ENCODE measurements around the gene RANBP1. TPM values are rescaled to one million over a fixed set of nuclear protein-coding genes. Genes with fewer than 3 reads are reported as not detected.

RANBP1 gene
- polyA plus RNA-seq, 1 donor (not counting 4 experiments of a cell fraction or from before 2014, with no cell fraction given): 193 TPM

GRCh38 chr22:20095521-20095920 lies 20.4 kb upstream of the RANBP1 start:
- H4K20me1 ChIP-seq (ENCODE audit: control insufficient read depth, extremely low read depth, insufficient read depth, low read length): peaks cover 1% of the 10 kb centered on the region
- TF ChIP-seq EZH2 (IDR thresholded peaks at IDR 0.05; ENCODE audit: low read length) (no peak), CTCF (optimal IDR thresholded peaks at IDR 0.05 in 1 of 3, IDR thresholded peaks at IDR 0.05 in 1 of 3, conservative IDR thresholded peaks at IDR 0.05 in 1 of 3; ENCODE audit: extremely low read depth in 1 of 3, insufficient read depth in 2 of 3, low read length in 3 of 3) (no peak)
- H3K4me2 ChIP-seq (ENCODE audit: control insufficient read depth, extremely low read depth, insufficient read depth, low read depth, low read length): no peak overlapping the region
- no peak overlapping the region for H3K27ac ChIP-seq (ENCODE audit: control insufficient read depth, insufficient read depth, low read length)
- H3K9me3 ChIP-seq (ENCODE audit: control insufficient read depth, low read depth, low read length): no peaks in the 10 kb centered on the region
- H3K9me1 ChIP-seq (ENCODE audit: control insufficient read depth, extremely low read depth, insufficient read depth, low read length): no peaks in the 10 kb centered on the region
- H3K36me3 ChIP-seq (ENCODE audit: control insufficient read depth in 2 of 2, extremely low read depth in 1 of 2, insufficient read depth in 2 of 2, low read length in 2 of 2): peaks cover 38 to 59% of the 10 kb centered on the region in 2 experiments
- H3K4me3 ChIP-seq (ENCODE audit: control insufficient read depth in 2 of 3, extremely low read depth in 1 of 3, insufficient read depth in 2 of 3, low read depth in 1 of 3, low read length in 3 of 3): no peak overlapping the region
- H3K27me3 ChIP-seq (ENCODE audit: control insufficient read depth, extremely low read depth, insufficient read depth, low read length): no peaks in the 10 kb centered on the region
- H3K79me2 ChIP-seq (ENCODE audit: control insufficient read depth, insufficient read depth, low read length): peaks cover 17% of the 10 kb centered on the region
- dilution Hi-C loops (cut with MboI; ENCODE audit: extremely low pct_ligation_motif_present, low sequenced_read_pairs): no loop called here
- H3K9ac ChIP-seq (ENCODE audit: control insufficient read depth, extremely low read depth, insufficient read depth, low read length): no peak overlapping the region
- FAIRE-seq (no peak), DNase-seq (ENCODE audit: low read depth, low spot score) (no peak)
- no peak overlapping the region for H2AFZ ChIP-seq (ENCODE audit: control insufficient read depth, low read length)
- peaks cover 4% of the 10 kb centered on the region for H3K4me1 ChIP-seq (ENCODE audit: control insufficient read depth, extremely low read depth, insufficient read depth, low read length)

DNA sequence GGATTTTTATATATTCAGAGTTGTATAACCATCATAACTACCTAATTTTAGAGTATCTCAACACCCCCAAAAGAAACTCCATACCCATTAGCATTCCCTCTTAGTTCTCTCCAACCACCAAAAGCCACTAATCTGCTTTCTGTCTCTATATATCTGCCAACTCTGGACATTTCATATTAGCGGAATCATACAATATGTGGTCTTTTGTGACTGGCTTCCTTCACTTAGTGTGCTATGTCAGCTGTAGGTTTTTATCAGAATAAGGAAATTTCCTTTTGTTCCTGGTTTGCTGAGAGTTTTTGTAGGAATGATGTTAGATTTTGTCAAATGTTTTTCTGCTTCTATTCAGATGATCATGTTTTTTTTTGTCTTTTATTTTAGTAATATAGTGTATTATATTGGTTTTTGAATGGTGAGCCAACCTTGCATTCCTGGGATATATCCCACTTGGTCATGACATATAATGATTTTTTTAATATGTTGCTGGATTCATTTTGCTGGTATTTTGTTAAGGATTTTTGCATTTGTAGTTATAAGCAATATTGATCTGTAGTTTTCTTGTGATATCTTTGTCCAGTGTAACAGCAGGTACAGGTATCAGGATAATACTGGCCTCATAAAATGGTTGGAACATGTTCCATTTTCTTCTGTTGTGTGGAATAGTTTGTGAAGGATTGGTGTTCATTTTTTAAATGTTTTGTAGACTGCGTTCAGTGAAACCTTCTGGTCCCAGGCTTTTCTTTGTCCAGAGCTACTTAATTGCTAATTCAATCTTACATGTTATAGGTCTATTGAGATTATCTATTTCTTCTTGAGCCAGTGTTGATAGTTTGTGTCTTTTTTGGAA lies 19.1 kb upstream of the RANBP1 start:
- Histone ChIP-seq H3K4me1 (ENCODE audit: control insufficient read depth, extremely low read depth, insufficient read depth, low read length) (peaks cover 10% of the 10 kb centered on the region), H4K20me1 (ENCODE audit: control insufficient read depth, extremely low read depth, insufficient read depth, low read length) (no peaks in the 10 kb centered on the region), H3K4me2 (ENCODE audit: control insufficient read depth, extremely low read depth, insufficient read depth, low read depth, low read length) (no peak overlapping the region), H3K36me3 (ENCODE audit: control insufficient read depth in 2 of 2, extremely low read depth in 1 of 2, insufficient read depth in 2 of 2, low read length in 2 of 2) (peaks cover 34 to 48% of the 10 kb centered on the region in 2 experiments), H3K79me2 (ENCODE audit: control insufficient read depth, insufficient read depth, low read length) (peaks cover 23% of the 10 kb centered on the region), H3K9me3 (ENCODE audit: control insufficient read depth, low read depth, low read length) (no peaks in the 10 kb centered on the region), H3K9me1 (ENCODE audit: control insufficient read depth, extremely low read depth, insufficient read depth, low read length) (no peaks in the 10 kb centered on the region), H3K4me3 (ENCODE audit: control insufficient read depth in 2 of 3, extremely low read depth in 1 of 3, insufficient read depth in 2 of 3, low read depth in 1 of 3, low read length in 3 of 3) (no peak overlapping the region), H3K27me3 (ENCODE audit: control insufficient read depth, extremely low read depth, insufficient read depth, low read length) (no peaks in the 10 kb centered on the region), H3K27ac (ENCODE audit: control insufficient read depth, insufficient read depth, low read length) (no peak overlapping the region), H2AFZ (ENCODE audit: control insufficient read depth, low read length) (no peak overlapping the region), H3K9ac (ENCODE audit: control insufficient read depth, extremely low read depth, insufficient read depth, low read length) (no peak overlapping the region)
- TF ChIP-seq EZH2 (IDR thresholded peaks at IDR 0.05; ENCODE audit: low read length) (no peak), CTCF (optimal IDR thresholded peaks at IDR 0.05 in 1 of 3, IDR thresholded peaks at IDR 0.05 in 1 of 3, conservative IDR thresholded peaks at IDR 0.05 in 1 of 3; ENCODE audit: extremely low read depth in 1 of 3, insufficient read depth in 2 of 3, low read length in 3 of 3) (no peak)
- FAIRE-seq: no peak
- dilution Hi-C loops (cut with MboI; ENCODE audit: extremely low pct_ligation_motif_present, low sequenced_read_pairs): no loop called here
- no peak for DNase-seq (ENCODE audit: low read depth, low spot score)

Data from keratinocyte (primary cell).